Fibroblast of lung (primary cell): ENCODE results near the gene ZNF333. TPM values are rescaled to one million over a fixed set of nuclear protein-coding genes. Genes with fewer than 3 reads are reported as not detected.
"Not testable (repeated sequence)": the region's sequence is repeated elsewhere in the genome, so short reads cannot be mapped to it uniquely, and the experiment has no call there.

Experiments used
- DNase-seq, 2 donors: peaks; one replicate each; pipeline versions ENCODE4 v3.0.0 to v3.0.0-alpha.2; 2010; ENCODE audit warnings: low read depth in 2 of 2
- H2AFZ ChIP-seq: 2 replicates; pipeline ENCODE4 v1.5.1; 2012; ENCODE audit warnings: low read length, control low read depth, inconsistent platforms
- H3K27ac ChIP-seq: 2 replicates; pipeline ENCODE4 v1.5.1; 2011; ENCODE audit warnings: low read length, control low read depth; ENCODE audit not compliant: insufficient read depth
- H3K27me3 ChIP-seq: 2 replicates; pipeline ENCODE4 v1.5.1; 2011; ENCODE audit warnings: mild to moderate bottlenecking, low read length; ENCODE audit not compliant: control insufficient read depth, insufficient read depth
- H3K36me3 ChIP-seq: 2 replicates; pipeline ENCODE4 v1.5.1; 2011; ENCODE audit warnings: low read length; ENCODE audit not compliant: control insufficient read depth, insufficient read depth
- H3K4me1 ChIP-seq: 2 replicates; pipeline ENCODE4 v1.5.1; 2011; ENCODE audit warnings: low read length; ENCODE audit not compliant: control insufficient read depth, insufficient read depth; ENCODE audit errors: extremely low read depth
- H3K4me2 ChIP-seq: 2 replicates; pipeline ENCODE4 v1.5.1; 2011; ENCODE audit warnings: low read length, control low read depth; ENCODE audit not compliant: insufficient read depth; ENCODE audit errors: extremely low read depth
- H3K4me3 ChIP-seq, 4 experiments: fragments of 200-600 bp in 1 of 4; sonication (generic) in 1 of 4; replicated peaks in 1 of 4; 2 replicates each; pipeline ENCODE4 v1.5.1; 2011 to 2016; ENCODE audit warnings: low read length in 4 of 4, low read depth in 3 of 4, mild to moderate bottlenecking in 3 of 4, control low read depth in 2 of 4, inconsistent platforms in 1 of 4, mixed read lengths in 1 of 4; ENCODE audit not compliant: insufficient read depth in 1 of 4; ENCODE audit errors: control extremely low read depth in 1 of 4
- H3K79me2 ChIP-seq: 2 replicates; pipeline ENCODE4 v1.5.1; 2012; ENCODE audit warnings: mild to moderate bottlenecking, low read length, inconsistent platforms; ENCODE audit not compliant: control insufficient read depth, insufficient read depth
- H3K9ac ChIP-seq: 2 replicates; pipeline ENCODE4 v1.5.1; 2011; ENCODE audit warnings: mild to moderate bottlenecking, low read length, control low read depth; ENCODE audit not compliant: insufficient read depth
- H3K9me3 ChIP-seq: 2 replicates; pipeline ENCODE4 v1.5.1; 2012; ENCODE audit warnings: low read depth, low read length; ENCODE audit not compliant: control insufficient read depth, insufficient read depth
- H4K20me1 ChIP-seq: 2 replicates; pipeline ENCODE4 v1.5.1; 2011; ENCODE audit warnings: low read length; ENCODE audit not compliant: control insufficient read depth, insufficient read depth; ENCODE audit errors: extremely low read depth
- CTCF ChIP-seq, 2 donors: IDR thresholded peaks in 1 of 2; conservative IDR thresholded peaks in 1 of 2; 1 replicate in 1 of 2; 2 replicates in 1 of 2; pipeline ENCODE4 v1.5.1; 2011 to 2012; ENCODE audit warnings: low read length in 2 of 2, control low read depth in 1 of 2, inconsistent platforms in 1 of 2, low read depth in 1 of 2, mild to moderate bottlenecking in 1 of 2
- EZH2 ChIP-seq: IDR thresholded peaks from 2 replicates; pipeline ENCODE4 v1.5.1; 2012; ENCODE audit warnings: low read length, control low read depth, mild to moderate bottlenecking; ENCODE audit errors: missing control alignments
- polyA plus RNA-seq, 2 donors: library from polyadenylated mRNA; depleted of rRNA in 1 of 2; stranded (reverse) in 1 of 2; unstranded in 1 of 2; fragments of >200 nt; gene quantifications; 2 replicates each; pipeline ENCODE4 v1.2.1, GENCODE V29; 2011 to 2012; ENCODE audit warnings: missing spikeins in 1 of 2
- total RNA-seq: library from RNA; depleted of rRNA; stranded (reverse); fragments of >200 nt; gene quantifications from 2 replicates; pipeline ENCODE4 v1.2.1, GENCODE V29; 2014

Gene ZNF333
- total and polyA plus RNA-seq, 2 donors (not counting 1 experiment from before 2014, with no cell fraction given), result 10.0 to 26.9 TPM

- Histone ChIP-seq H3K9me3 (no peaks in the 10 kb centered on the region), H3K27ac (no peak overlapping the region), H3K27me3 (no peaks in the 10 kb centered on the region), H3K9ac (no peak overlapping the region), H4K20me1 (no peaks in the 10 kb centered on the region), H2AFZ (no peak overlapping the region), H3K79me2 (no peaks in the 10 kb centered on the region), H3K4me2 (no peak overlapping the region), H3K4me1 (no peaks in the 10 kb centered on the region), H3K4me3 (no peak overlapping the region), H3K36me3 (no peaks in the 10 kb centered on the region)
- TF ChIP-seq CTCF (conservative IDR thresholded peaks at IDR 0.05 in 1 of 2, IDR thresholded peaks at IDR 0.05 in 1 of 2; ENCODE audit: low read depth in 1 of 2, low read length in 2 of 2) (no peak), EZH2 (no peak)
- no peak for DNase-seq
Measured at GRCh38 chr19:14763497-14764145, 73.8 kb downstream of the ZNF333 start.

GRCh38 chr19:14764401-14764800 is 74.6 kb downstream of the ZNF333 start:
- H2AFZ ChIP-seq, result no peak overlapping the region
- no peaks in the 10 kb centered on the region for H3K9me3 ChIP-seq
- H3K4me3 ChIP-seq, result no peak overlapping the region
- no peaks in the 10 kb centered on the region for H3K4me1 ChIP-seq
- H3K4me2 ChIP-seq, result no peak overlapping the region
- H3K36me3 ChIP-seq, result no peaks in the 10 kb centered on the region
- DNase-seq, result no peak
- no peaks in the 10 kb centered on the region for H3K79me2 ChIP-seq
- no peaks in the 10 kb centered on the region for H3K27me3 ChIP-seq
- no peak for TF ChIP-seq CTCF (conservative IDR thresholded peaks at IDR 0.05 in 1 of 2, IDR thresholded peaks at IDR 0.05 in 1 of 2; ENCODE audit: low read depth in 1 of 2, low read length in 2 of 2)
- no peak for TF ChIP-seq EZH2
- no peak overlapping the region for H3K27ac ChIP-seq
- no peak overlapping the region for H3K9ac ChIP-seq
- H4K20me1 ChIP-seq, result no peaks in the 10 kb centered on the region

GRCh38 chr19:14765403-14765802 is 75.6 kb downstream of the ZNF333 start:
- not testable (repeated sequence) for H3K4me1 ChIP-seq, H4K20me1 ChIP-seq, H3K36me3 ChIP-seq, H3K27ac ChIP-seq, H3K27me3 ChIP-seq, H3K9ac ChIP-seq, H3K9me3 ChIP-seq, H3K4me3 ChIP-seq, H3K79me2 ChIP-seq, H2AFZ ChIP-seq, H3K4me2 ChIP-seq, DNase-seq

- H3K9ac ChIP-seq, DNase-seq, H3K4me1 ChIP-seq, H4K20me1 ChIP-seq, H3K27me3 ChIP-seq, H3K79me2 ChIP-seq, H3K4me3 ChIP-seq, H2AFZ ChIP-seq, H3K4me2 ChIP-seq, H3K36me3 ChIP-seq, H3K27ac ChIP-seq, H3K9me3 ChIP-seq: not testable (repeated sequence)
Measured at GRCh38 chr19:14765841-14766240, 76.0 kb downstream of the ZNF333 start.
